PFSK-1 (cell line): ENCODE results near the gene FAM118A.

ENCODE experiments used
- FOXP2 ChIP-seq: optimal IDR thresholded peaks from 2 replicates; pipeline ENCODE3; 2011; ENCODE audit warnings: borderline replicate concordance, control low read depth, inconsistent platforms; ENCODE audit not compliant: insufficient read depth; ENCODE audit errors: extremely low read length, extremely low read depth
- POLR2AphosphoS5 ChIP-seq: IDR thresholded peaks from 2 replicates; pipeline ENCODE4 v1.6.1; 2012; ENCODE audit warnings: low read depth, mild to moderate bottlenecking, control low read depth, low read length, moderate library complexity
- SIN3A ChIP-seq: IDR thresholded peaks from 2 replicates; pipeline ENCODE4 v1.6.1; 2012; ENCODE audit warnings: mild to moderate bottlenecking, low read length, moderate library complexity, borderline replicate concordance; ENCODE audit not compliant: insufficient read depth
- TAF1 ChIP-seq: IDR thresholded peaks from 2 replicates; pipeline ENCODE4 v1.6.1; 2012; ENCODE audit warnings: low read length, control low read depth, borderline replicate concordance; ENCODE audit not compliant: insufficient read depth
- TF ChIP-seq, protein P1 (sequence below), 2 experiments: IDR thresholded peaks; 2 replicates each; pipeline versions ENCODE4 v1.6.1 to v1.8.0; 2011 to 2012; ENCODE audit warnings: low read depth in 2 of 2, low read length in 2 of 2, control low read depth in 1 of 2, inconsistent platforms in 1 of 2, mild to moderate bottlenecking in 1 of 2, moderate library complexity in 1 of 2; ENCODE audit not compliant: insufficient read depth in 1 of 2

Gene FAM118A

GRCh38 chr22:45281010-45281409, 28.7 kb upstream of the FAM118A start:
- TF ChIP-seq FOXP2, result no peak
- no peak for TF ChIP-seq TAF1
- TF ChIP-seq, protein P1, sequence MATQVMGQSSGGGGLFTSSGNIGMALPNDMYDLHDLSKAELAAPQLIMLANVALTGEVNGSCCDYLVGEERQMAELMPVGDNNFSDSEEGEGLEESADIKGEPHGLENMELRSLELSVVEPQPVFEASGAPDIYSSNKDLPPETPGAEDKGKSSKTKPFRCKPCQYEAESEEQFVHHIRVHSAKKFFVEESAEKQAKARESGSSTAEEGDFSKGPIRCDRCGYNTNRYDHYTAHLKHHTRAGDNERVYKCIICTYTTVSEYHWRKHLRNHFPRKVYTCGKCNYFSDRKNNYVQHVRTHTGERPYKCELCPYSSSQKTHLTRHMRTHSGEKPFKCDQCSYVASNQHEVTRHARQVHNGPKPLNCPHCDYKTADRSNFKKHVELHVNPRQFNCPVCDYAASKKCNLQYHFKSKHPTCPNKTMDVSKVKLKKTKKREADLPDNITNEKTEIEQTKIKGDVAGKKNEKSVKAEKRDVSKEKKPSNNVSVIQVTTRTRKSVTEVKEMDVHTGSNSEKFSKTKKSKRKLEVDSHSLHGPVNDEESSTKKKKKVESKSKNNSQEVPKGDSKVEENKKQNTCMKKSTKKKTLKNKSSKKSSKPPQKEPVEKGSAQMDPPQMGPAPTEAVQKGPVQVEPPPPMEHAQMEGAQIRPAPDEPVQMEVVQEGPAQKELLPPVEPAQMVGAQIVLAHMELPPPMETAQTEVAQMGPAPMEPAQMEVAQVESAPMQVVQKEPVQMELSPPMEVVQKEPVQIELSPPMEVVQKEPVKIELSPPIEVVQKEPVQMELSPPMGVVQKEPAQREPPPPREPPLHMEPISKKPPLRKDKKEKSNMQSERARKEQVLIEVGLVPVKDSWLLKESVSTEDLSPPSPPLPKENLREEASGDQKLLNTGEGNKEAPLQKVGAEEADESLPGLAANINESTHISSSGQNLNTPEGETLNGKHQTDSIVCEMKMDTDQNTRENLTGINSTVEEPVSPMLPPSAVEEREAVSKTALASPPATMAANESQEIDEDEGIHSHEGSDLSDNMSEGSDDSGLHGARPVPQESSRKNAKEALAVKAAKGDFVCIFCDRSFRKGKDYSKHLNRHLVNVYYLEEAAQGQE (IDR thresholded peaks at IDR 0.05; ENCODE audit: insufficient read depth in 1 of 2, low read depth in 2 of 2, low read length in 2 of 2), result no peak
- no peak for TF ChIP-seq SIN3A
- TF ChIP-seq POLR2AphosphoS5, result no peak

DNA sequence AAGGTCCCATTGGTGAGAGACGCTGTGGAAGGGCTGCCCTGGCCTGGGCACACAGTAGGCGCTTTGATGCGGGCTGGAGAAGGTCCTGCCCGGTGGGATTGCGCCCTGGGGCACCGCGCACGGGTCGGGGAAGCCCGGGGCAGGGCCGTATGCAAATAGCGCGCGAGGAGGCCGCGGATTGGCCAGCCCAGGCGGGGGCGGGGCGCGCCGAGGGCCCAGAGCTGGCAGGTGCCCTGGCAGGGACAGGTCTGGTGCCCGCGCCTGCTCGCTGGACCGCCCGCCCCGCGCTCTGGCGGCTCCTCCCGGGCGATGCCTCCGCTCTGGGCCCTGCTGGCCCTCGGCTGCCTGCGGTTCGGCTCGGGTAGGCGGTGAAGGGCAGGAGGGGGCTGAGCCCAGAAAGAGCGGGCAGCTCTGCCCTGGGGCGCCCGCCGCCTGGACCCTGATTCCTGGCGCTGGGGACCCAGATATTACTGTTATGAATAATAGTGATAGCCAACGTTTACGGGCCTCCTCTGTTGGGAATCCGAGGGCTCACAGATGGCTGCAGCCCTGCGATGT, 24.9 kb upstream of the FAM118A start, which contains the start of gene UPK3A:
TSS of gene UPK3A (plus strand) at position 245 of the 558 bp plus-strand sequence. CDS start at position 310, 65 bp downstream.
- TF ChIP-seq POLR2AphosphoS5, result no peak
- TF ChIP-seq, protein P1 (IDR thresholded peaks at IDR 0.05; ENCODE audit: insufficient read depth in 1 of 2, low read depth in 2 of 2, low read length in 2 of 2), result no peak
- TF ChIP-seq TAF1, result no peak
- no peak for TF ChIP-seq SIN3A
- TF ChIP-seq FOXP2, result no peak

DNA sequence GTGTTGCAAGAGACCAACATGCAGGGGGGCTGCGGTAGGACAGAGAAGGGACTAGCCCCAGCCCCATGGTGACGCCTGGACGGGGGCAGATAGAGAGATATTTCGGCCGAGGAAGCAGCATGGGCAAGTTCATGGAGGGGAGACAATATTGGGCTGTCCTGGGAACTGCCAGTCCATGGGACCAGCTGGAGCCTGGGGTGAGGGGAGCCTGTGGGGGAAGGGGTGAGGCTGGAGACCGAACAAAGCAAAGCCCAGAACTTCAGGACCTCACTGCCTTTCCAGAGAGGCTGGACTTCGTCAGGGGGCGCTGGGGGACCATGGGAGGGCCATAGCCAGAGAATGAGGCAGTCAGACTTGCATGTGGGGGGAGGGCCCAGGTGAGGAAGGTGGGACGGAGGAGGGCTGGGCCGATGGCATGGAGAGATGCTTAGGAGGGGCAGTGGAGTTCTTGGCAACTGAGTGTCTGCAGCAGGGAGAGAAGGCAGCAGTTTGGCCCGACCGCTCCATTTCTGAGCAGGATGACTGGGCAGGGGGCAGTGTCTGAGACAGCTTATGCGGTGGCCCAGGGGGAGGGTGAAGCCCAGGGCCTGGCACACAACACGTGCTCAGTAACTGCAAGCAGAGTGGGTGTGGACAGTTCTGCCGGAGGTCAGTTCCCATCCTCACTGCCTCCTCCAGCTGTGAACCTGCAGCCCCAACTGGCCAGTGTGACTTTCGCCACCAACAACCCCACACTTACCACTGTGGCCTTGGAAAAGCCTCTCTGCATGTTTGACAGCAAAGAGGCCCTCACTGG, 24.3 kb upstream of the FAM118A start:
- TF ChIP-seq, protein P1 (IDR thresholded peaks at IDR 0.05; ENCODE audit: insufficient read depth in 1 of 2, low read depth in 2 of 2, low read length in 2 of 2), result no peak
- TF ChIP-seq TAF1, result no peak
- no peak for TF ChIP-seq SIN3A
- no peak for TF ChIP-seq POLR2AphosphoS5
- TF ChIP-seq FOXP2, result no peak

- TF ChIP-seq, protein P1 (IDR thresholded peaks at IDR 0.05; ENCODE audit: insufficient read depth in 1 of 2, low read depth in 2 of 2, low read length in 2 of 2), result no peak
- no peak for TF ChIP-seq SIN3A
- no peak for TF ChIP-seq FOXP2
- TF ChIP-seq POLR2AphosphoS5, result no peak
- TF ChIP-seq TAF1, result no peak
Measured at GRCh38 chr22:45286854-45287551, 22.7 kb upstream of the FAM118A start.
